Esophagus squamous epithelium (tissue), 5 donors: Measurements from ENCODE around the gene EIF5A. TPM values are rescaled to one million over a fixed set of nuclear protein-coding genes. Genes with fewer than 3 reads are reported as not detected.

Source experiments
- DNase-seq: peaks from one replicate; lab custom pipeline; 2025; lab: John Stamatoyannopoulos, UW
- H3K27ac ChIP-seq, 4 donors: fragments of 200-600 bp; sonication (generic); one replicate each; pipeline ENCODE4 v1.5.1; 2016 to 2019; ENCODE audit warnings: mild to moderate bottlenecking in 1 of 4
- H3K27me3 ChIP-seq, 4 donors: fragments of 200-600 bp; sonication (generic); 1 replicate in 3 of 4; 2 replicates in 1 of 4; pipeline versions ENCODE4 v1.5.1 to v1.6.0; 2017 to 2021; ENCODE audit warnings: antibody characterized with exemption in 1 of 4
- H3K36me3 ChIP-seq, 3 donors: fragments of 200-600 bp; sonication (generic); one replicate each; pipeline ENCODE4 v1.5.1; 2016 to 2019
- H3K4me1 ChIP-seq, 3 donors: fragments of 200-600 bp; sonication (generic); one replicate each; pipeline ENCODE4 v1.5.1; 2017 to 2019
- H3K4me3 ChIP-seq, 4 donors: fragments of 200-600 bp; sonication (generic); 1 replicate in 3 of 4; 2 replicates in 1 of 4; pipeline ENCODE4 v1.5.1; 2016 to 2019; ENCODE audit warnings: mild to moderate bottlenecking in 2 of 4, moderate library complexity in 1 of 4
- H3K9me3 ChIP-seq, 3 donors: fragments of 200-600 bp; sonication (generic); one replicate each; pipeline ENCODE4 v1.5.1; 2016 to 2019
- CTCF ChIP-seq, 6 experiments: fragments of 450-650 bp in 4 of 6; fragments of 200-600 bp in 2 of 6; sonication (generic) in 2 of 6; IDR thresholded peaks; one replicate each; pipeline ENCODE4 v1.5.1; 2016 to 2019; ENCODE audit warnings: antibody characterized with exemption in 6 of 6, mild to moderate bottlenecking in 4 of 6, moderate library complexity in 4 of 6
- POLR2A ChIP-seq, 4 donors: fragments of 450-650 bp; IDR thresholded peaks; one replicate each; pipeline ENCODE4 v1.6.1; 2017; ENCODE audit warnings: antibody characterized with exemption in 4 of 4, mild to moderate bottlenecking in 4 of 4, moderate library complexity in 3 of 4
- WGBS, 2 donors: methylation state at CpG; one replicate each; pipeline ENCODE4 v1.1.5; 2018; 5-methylcytosine and 5-hydroxymethylcytosine counted together
- intact Hi-C: fragments of 100-400 bp; cut with DNase I; formaldehyde crosslinking; loops from one replicate; pipeline ENCODE4 v1.15.0; 2022
- total RNA-seq, 4 donors: library from RNA; depleted of rRNA; stranded (reverse); fragments of >200 nt; gene quantifications; one replicate each; pipeline ENCODE4 v1.1.0, GENCODE V29; 2016
- donor health status: DM: yes; HTN: yes; CAD: no.

The EIF5A gene
- total RNA-seq, 4 donors from 2014 or later = 324 to 543 (median 394) TPM

GRCh38 chr17:7327501-7327900, 20.1 kb downstream of the EIF5A start:
- DNase-seq = no peak
- 78 to 86% methylated on average over 9 of the region's 17 CpGs for WGBS, 2 donors
- H3K9me3 ChIP-seq = no peaks in the 10 kb centered on the region
- H3K27me3 ChIP-seq = no peaks in the 10 kb centered on the region
- no peak for TF ChIP-seq CTCF (IDR thresholded peaks at IDR 0.05)
- no peak for TF ChIP-seq POLR2A (IDR thresholded peaks at IDR 0.05)
- H3K36me3 ChIP-seq = peaks cover 15 to 49% (median 17%) of the 10 kb centered on the region in 3 donors
- H3K27ac ChIP-seq = no peak overlapping the region
- peaks cover 11 to 39% (median 17%) of the 10 kb centered on the region in 3 donors for H3K4me1 ChIP-seq
- H3K4me3 ChIP-seq = no peak overlapping the region
- intact Hi-C loops = no loop called here

GRCh38 chr17:7328009-7328408, 20.6 kb downstream of the EIF5A start:
- Histone ChIP-seq H3K27ac (peak overlapping the region in 1 of 4 donors; percentile 89), H3K27me3 (no peaks in the 10 kb centered on the region), H3K4me3 (peak overlapping the region in 2 of 4 donors; percentile 92 to 95), H3K9me3 (no peaks in the 10 kb centered on the region), H3K4me1 (peaks cover 11 to 39% (median 17%) of the 10 kb centered on the region in 3 donors), H3K36me3 (peaks cover 10 to 44% (median 12%) of the 10 kb centered on the region in 3 donors)
- intact Hi-C loops = no loop called here
- no peak for TF ChIP-seq POLR2A (IDR thresholded peaks at IDR 0.05)
- no peak for TF ChIP-seq CTCF (IDR thresholded peaks at IDR 0.05)
- no peak for DNase-seq
- 50 to 94% methylated on average over 1 of the region's 1 CpG for WGBS, 2 donors

- intact Hi-C loops = no loop called here
- Histone ChIP-seq H3K36me3 (peaks cover 1 to 35% (median 4%) of the 10 kb centered on the region in 3 donors), H3K27ac (peak within 1 kb of the TSS; percentile 84 to 94 (median 90)), H3K4me1 (peaks cover 11 to 38% (median 17%) of the 10 kb centered on the region in 3 donors), H3K4me3 (peak within 1 kb of the TSS; percentile 73 to 95 (median 84)), H3K27me3 (peaks cover 0 to 5% (median 0%) of the 10 kb centered on the region in 4 donors), H3K9me3 (no peaks in the 10 kb centered on the region)
- WGBS, 2 donors = 1% methylated on average over 16 to 23 of the region's 50 CpGs
- peak in 1 of 6 experiments; percentile 4 for TF ChIP-seq CTCF (IDR thresholded peaks at IDR 0.05)
- no peak for TF ChIP-seq POLR2A (IDR thresholded peaks at IDR 0.05)
- DNase-seq = no peak
Measured at GRCh38 chr17:7328840-7329373, 21.5 kb downstream of the EIF5A start, which contains the start of gene NEURL4. NEURL4 (minus strand) TSS chr17:7329335; CDS start chr17:7329312, 23 bp downstream.

GRCh38 chr17:7329374-7329996, 22.1 kb downstream of the EIF5A start:
- peak overlapping the region; percentile 84 to 94 (median 90) for H3K27ac ChIP-seq
- TF ChIP-seq POLR2A (IDR thresholded peaks at IDR 0.05) = peak in 3 of 4 donors; percentile 47 to 85 (median 52)
- TF ChIP-seq CTCF (IDR thresholded peaks at IDR 0.05) = peak in 2 of 6 experiments; percentile 16 to 45
- 0 to 1% methylated on average over 19 to 24 of the region's 43 CpGs for WGBS, 2 donors
- peak overlapping the region; percentile 73 to 95 (median 84) for H3K4me3 ChIP-seq
- peaks cover 0 to 11% (median 0%) of the 10 kb centered on the region in 4 donors for H3K27me3 ChIP-seq
- DNase-seq = peak; percentile 94
- no peaks in the 10 kb centered on the region for H3K9me3 ChIP-seq
- intact Hi-C loops = no loop called here
- peaks cover 0 to 29% (median 0%) of the 10 kb centered on the region in 3 donors for H3K36me3 ChIP-seq
- H3K4me1 ChIP-seq = peaks cover 11 to 33% (median 17%) of the 10 kb centered on the region in 3 donors
